MM.1S (cell line): ENCODE results near the gene RNF126.

Experiments
- EZH2 ChIP-seq: fragments of 300-600 bp; sonication (generic); optimal IDR thresholded peaks from 2 replicates; pipeline ENCODE3; 2017; ENCODE audit warnings: low read depth, mild to moderate bottlenecking, antibody characterized with exemption, low read length, mixed read lengths
- EZH2phosphoT487 ChIP-seq: fragments of 300-600 bp; sonication (generic); IDR thresholded peaks from 2 replicates; pipeline ENCODE4 v1.6.1; 2018; ENCODE audit warnings: antibody characterized with exemption, low read length
- TF ChIP-seq, protein P1 (sequence below): fragments of 300-600 bp; sonication (generic); IDR thresholded peaks from 2 replicates; pipeline ENCODE4 v1.5.1; 2016; ENCODE audit warnings: antibody characterized with exemption, low read length, mixed read lengths

DNA sequence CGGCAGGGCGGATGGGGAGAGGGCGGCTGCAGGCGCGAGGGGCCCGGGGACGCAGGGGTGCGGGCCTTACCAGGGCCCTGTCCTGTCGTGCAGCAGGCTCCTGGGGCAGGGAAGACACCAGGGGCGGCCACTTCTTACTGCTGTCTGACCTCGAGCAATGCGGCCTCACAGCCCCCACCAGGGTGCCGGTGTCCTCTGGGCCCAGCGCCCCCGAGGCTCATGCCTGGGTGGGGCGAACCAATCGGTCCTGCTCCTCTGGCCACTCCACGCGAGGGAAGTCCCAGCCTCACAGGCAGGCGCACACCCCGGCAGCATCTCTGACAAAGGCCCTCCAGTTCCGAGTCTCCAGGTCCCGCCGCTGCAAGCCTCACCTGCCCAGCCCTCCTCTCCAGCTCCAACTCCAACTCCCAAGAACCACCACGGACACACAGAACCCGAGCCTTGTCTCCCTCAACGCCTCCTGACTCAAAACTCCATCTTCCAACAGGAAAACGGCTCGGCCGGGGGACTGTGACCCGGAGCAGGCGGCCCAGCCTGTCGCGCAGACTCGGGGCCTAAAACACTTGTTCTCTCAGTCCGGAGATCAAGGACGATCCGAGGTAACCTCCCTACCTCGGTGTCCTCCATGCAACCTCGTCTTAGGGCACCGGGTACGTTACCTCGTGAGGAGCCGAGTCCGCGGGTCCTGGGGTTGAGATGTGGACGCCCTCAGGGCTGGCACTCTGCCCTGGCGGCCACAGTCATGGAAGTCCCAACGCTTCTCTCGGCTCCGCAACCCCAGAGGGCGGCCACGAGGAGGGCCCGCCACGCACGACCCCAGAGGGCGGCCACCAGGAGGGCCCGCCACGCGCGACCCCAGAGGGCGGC is 16.9 kb downstream of the RNF126 start:
- TF ChIP-seq, protein P1, sequence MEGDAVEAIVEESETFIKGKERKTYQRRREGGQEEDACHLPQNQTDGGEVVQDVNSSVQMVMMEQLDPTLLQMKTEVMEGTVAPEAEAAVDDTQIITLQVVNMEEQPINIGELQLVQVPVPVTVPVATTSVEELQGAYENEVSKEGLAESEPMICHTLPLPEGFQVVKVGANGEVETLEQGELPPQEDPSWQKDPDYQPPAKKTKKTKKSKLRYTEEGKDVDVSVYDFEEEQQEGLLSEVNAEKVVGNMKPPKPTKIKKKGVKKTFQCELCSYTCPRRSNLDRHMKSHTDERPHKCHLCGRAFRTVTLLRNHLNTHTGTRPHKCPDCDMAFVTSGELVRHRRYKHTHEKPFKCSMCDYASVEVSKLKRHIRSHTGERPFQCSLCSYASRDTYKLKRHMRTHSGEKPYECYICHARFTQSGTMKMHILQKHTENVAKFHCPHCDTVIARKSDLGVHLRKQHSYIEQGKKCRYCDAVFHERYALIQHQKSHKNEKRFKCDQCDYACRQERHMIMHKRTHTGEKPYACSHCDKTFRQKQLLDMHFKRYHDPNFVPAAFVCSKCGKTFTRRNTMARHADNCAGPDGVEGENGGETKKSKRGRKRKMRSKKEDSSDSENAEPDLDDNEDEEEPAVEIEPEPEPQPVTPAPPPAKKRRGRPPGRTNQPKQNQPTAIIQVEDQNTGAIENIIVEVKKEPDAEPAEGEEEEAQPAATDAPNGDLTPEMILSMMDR = no peak
- TF ChIP-seq EZH2 (no peak), EZH2phosphoT487 (no peak)
